VCaP (cell line): Measurements from ENCODE around the gene EPB41L4B.

ENCODE experiments used
- H3K27ac ChIP-seq: fragments of 450-650 bp; 2 replicates; pipeline ENCODE4 v1.5.1; 2017
- CTCF ChIP-seq: fragments of 450-650 bp; conservative IDR thresholded peaks from 2 replicates; pipeline ENCODE4 v1.5.1; 2017; ENCODE audit warnings: mild to moderate bottlenecking, moderate library complexity

EPB41L4B gene

GRCh38 chr9:109238125-109238524 lies 82.7 kb downstream of the EPB41L4B start:
- H3K27ac ChIP-seq: no peak overlapping the region
- no peak for TF ChIP-seq CTCF

- no peak for TF ChIP-seq CTCF
- no peak overlapping the region for H3K27ac ChIP-seq
Measured at GRCh38 chr9:109232449-109233237, 88.2 kb downstream of the EPB41L4B start.

- H3K27ac ChIP-seq: no peak overlapping the region
- TF ChIP-seq CTCF: no peak
Measured at GRCh38 chr9:109231593-109231992, 89.3 kb downstream of the EPB41L4B start.

- no peak overlapping the region for H3K27ac ChIP-seq
- no peak for TF ChIP-seq CTCF
Measured at GRCh38 chr9:109230277-109230676, 90.6 kb downstream of the EPB41L4B start.

GRCh38 chr9:109229682-109230081 lies 91.2 kb downstream of the EPB41L4B start:
- no peak for TF ChIP-seq CTCF
- H3K27ac ChIP-seq: no peak overlapping the region

GRCh38 chr9:109228093-109228642 lies 92.7 kb downstream of the EPB41L4B start:
- no peak for TF ChIP-seq CTCF
- no peak overlapping the region for H3K27ac ChIP-seq

GRCh38 chr9:109225629-109226028 lies 95.2 kb downstream of the EPB41L4B start:
- H3K27ac ChIP-seq: no peak overlapping the region
- TF ChIP-seq CTCF: no peak
